Amniotic stem cell (primary cell): ENCODE measurements around the gene FAM163A.
"Not testable (repeated sequence)": the region's sequence is repeated elsewhere in the genome, so short reads cannot be mapped to it uniquely, and the experiment has no call there.

Experiments used
- DNase-seq: peaks from one replicate; lab custom pipeline; 2025; lab: John Stamatoyannopoulos, UW

The FAM163A gene

GRCh38 chr1:179816196-179816960 is 73.3 kb downstream of the FAM163A start:
- DNase-seq, result no peak

GRCh38 chr1:179817056-179817455 is 74.0 kb downstream of the FAM163A start:
- no peak for DNase-seq

- DNase-seq, result no peak
These were observed 74.7 kb downstream of the FAM163A start for GRCh38 chr1:179817789-179818188.

- DNase-seq, result no peak
These were observed 75.2 kb downstream of the FAM163A start for GRCh38 chr1:179818260-179818659.

DNA sequence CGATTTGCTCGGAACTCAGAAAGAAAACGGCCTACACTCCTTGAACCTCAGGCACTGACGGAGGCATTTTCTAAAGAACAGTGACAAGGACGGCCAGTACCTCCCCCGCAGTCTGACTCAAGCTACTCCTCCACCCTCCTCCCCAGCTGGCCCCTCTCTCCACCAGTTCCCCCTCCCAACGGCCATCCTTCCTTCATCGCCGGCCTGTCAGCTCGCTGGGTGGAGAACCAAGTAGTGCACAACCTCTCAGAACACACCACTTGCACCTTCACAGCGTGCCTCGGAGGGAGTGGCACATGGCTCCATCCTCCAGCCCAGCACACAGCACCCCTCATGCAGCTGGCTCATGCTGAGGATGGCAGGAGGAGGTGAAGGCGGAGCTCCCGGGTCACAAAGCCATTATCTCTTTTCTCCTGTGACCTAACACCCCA is 75.7 kb downstream of the FAM163A start:
- no peak for DNase-seq

DNA sequence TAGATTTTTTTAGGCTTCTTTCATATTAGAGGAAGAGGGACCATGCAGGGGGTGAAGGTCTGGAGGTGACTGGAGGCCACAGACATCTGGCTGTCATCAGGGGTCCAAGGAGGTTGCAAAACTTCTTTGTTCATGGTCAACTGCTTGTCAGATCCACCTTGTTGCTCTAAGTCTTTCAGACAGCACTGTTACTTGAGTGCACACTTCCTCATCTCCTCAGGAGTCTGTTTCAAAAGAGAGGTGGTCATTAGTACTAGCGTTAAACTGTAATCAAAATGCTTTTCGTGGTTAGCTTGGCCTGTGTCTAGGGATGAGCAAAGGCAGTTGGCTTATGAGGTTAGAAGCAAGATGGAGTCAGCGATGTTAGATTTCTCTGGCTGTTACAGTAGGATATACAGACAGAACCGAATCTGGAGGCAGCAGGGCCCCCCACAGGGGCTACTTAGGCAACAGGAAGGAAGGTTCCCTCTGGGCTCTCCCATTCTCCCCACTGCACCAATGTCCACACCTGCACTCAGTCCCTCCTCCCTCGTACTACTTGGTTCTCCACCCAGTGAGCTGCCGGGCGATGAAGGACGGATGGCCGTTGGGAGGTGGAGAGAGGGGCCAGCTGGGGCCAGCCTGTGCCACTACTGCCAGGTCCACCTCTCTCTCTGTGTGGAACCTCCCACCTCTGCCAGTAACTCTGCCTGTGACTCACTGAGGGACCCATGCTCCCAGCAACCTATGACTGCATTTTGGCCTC is 77.3 kb downstream of the FAM163A start:
- DNase-seq, result no peak

DNA sequence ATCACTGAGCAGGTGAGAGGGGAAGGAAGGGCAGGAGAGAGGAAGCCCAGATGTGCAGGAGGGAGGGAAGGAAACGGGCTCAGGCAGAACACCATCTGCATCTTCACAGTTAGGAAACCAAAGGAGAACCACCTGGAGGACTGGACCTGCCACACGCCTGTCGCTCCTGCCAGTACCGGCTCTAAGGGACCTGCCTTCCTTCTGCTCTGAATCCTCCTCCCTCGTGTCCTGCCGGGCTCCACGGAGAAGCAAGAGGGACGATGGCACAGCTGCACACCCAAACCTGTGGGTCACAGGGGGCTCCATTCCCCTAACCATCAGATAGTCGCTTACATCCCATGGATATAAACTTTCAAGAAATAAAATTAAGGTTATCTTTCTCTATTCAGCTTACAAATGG is 78.4 kb downstream of the FAM163A start:
- no peak for DNase-seq

DNA sequence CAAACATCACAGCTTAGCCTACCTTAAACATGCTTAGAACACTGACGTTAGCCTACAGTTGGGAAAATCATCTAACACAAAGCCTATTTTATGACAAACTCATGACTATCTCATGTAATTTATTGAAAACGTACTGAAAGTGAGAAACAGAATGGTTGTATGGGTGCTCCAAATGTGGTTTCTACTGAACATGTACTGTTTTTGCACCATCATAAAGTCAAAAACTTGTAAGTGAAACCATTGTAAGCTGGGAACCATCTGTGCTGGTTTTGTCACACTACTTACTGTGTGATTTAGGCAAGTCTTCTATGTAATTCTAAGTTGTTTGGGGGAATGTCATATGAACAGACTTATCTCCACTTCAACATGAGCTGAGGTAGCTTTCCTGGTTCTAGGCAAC is 79.0 kb downstream of the FAM163A start:
- DNase-seq, result no peak

DNA sequence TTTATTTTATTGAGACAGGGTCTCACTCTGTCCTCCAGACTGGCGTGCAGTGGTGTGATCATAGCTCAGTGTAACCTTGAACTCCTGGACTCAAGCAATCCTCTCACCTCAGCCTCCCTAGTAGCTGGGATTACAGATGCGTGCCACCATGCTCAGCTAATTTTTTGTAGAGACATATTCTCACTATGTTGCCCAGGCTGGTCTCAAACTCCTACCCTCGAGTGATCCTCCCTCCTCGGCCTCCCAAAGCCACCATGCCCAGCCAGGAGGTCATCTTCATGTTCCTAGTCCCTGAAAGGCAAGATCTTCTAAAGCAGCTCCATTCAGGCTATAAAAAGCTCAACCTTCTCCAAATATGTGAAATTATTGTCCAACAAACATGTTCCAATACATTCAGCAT is 80.6 kb downstream of the FAM163A start:
- DNase-seq, result no peak

- DNase-seq, result no peak
These were observed 81.2 kb downstream of the FAM163A start for GRCh38 chr1:179824265-179824664.

DNA sequence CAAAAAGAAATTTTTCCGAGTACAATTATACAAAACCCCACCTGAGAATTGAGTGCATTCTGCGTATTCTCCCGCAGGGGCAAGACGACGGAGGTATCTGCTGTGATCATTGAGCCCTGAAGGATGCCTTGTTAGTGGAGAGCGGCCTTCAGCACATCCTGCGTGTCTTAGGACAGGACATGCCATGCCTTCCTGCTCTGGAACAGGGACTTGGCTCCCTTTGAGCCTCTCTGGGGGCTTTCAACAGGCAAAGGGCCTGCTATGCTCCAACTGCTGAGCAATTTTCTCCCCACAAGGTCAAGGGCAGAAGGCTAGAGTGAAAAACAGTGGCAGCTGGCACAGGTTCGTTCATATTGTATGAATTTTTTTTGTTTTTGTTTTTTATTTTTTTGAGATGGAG is 82.1 kb downstream of the FAM163A start:
- DNase-seq, result no peak

GRCh38 chr1:179825798-179826460 is 82.8 kb downstream of the FAM163A start:
- DNase-seq, result no peak

- DNase-seq, result no peak
These were observed 83.7 kb downstream of the FAM163A start for GRCh38 chr1:179826626-179827280.

DNA sequence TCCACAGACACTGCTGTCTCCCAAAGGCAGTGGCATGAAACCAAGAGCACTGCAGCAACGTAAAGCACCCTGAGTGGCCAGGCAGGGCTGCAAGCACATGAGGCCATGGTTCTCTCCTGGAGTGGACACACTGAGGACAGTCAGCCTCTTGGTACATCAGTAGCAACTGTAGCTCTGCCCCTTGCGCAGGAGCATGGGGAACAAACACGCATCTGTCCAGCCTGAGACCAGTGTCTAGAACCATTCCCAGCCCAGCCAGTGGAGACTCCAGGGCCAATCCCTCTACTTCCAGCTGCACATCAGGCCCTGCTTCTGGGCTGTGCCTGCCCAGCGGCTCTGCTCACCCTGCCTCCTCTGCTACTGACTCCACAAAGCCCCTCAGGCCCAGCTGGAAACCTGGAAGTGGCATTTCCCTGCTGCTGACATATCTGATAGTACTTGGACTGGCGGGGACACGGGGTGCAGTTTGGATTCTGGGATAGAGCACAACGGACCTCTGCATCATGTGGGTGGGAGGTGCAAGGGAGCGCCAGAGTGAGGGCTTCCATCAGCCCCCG is 85.5 kb downstream of the FAM163A start:
- DNase-seq, result no peak

DNA sequence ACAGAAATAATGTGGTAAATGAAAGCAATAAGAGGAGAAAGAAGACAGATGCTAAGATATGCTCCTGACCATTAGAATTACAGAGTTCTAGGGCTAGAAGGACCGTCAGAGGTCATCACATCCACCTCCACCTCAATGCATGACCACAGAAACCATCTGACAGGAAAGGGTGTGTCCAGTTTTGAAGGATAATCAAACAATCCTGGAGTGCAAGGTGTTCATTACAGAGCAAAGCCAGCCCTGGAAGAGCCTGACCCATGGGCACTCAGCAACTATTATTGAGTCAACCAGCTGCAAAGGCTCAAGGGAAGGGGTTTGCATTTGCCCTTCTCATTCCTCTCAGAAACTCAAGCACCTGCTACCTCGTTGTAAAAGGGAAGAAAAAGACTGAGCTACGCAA is 88.1 kb downstream of the FAM163A start:
- no peak for DNase-seq

- DNase-seq, result no peak
These were observed 89.0 kb downstream of the FAM163A start for GRCh38 chr1:179831852-179832699.

GRCh38 chr1:179836686-179837445 is 93.8 kb downstream of the FAM163A start:
- DNase-seq, result not testable (repeated sequence)

DNA sequence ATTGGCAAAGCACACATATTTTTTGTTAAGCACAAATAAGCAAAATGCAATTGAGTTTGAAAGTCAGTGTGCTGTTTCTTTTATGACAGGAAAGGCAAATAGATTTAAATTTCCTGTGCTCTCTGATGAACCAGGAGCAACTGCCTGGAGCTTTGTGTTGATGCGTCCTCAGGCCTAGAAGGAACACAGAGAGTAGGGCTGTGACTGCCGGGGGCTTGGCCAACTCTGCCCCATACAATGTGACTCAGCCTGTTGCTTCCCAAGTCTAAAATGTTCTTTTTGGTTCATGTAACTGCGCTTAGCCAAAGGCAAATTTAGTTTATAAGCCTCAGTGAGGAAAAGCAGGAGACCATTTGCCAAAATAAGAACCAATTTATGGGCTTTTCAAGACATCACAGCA is 97.0 kb downstream of the FAM163A start:
- no peak for DNase-seq

GRCh38 chr1:179848233-179848632 is 105.1 kb downstream of the FAM163A start:
- DNase-seq, result no peak

GRCh38 chr1:179853102-179853501 is 110.0 kb downstream of the FAM163A start:
- DNase-seq, result no peak
